Gastroesophageal sphincter (tissue), 3 donors: Measurements from ENCODE around the gene VCP.

Experiments
- CTCF ChIP-seq, 4 experiments: fragments of 200-600 bp in 2 of 4; fragments of 450-650 bp in 2 of 4; sonication (generic) in 1 of 4; IDR thresholded peaks; one replicate each; pipeline ENCODE4 v1.5.1; 2017 to 2019; ENCODE audit warnings: antibody characterized with exemption in 4 of 4, mild to moderate bottlenecking in 2 of 4, moderate library complexity in 2 of 4
- EP300 ChIP-seq: sonication (generic); formaldehyde crosslinking; IDR thresholded peaks from one replicate; pipeline ENCODE4 v1.6.1; 2017; ENCODE audit warnings: antibody characterized with exemption, mild to moderate bottlenecking
- POLR2AphosphoS5 ChIP-seq: sonication (generic); formaldehyde crosslinking; IDR thresholded peaks from one replicate; pipeline ENCODE4 v1.6.1; 2017; ENCODE audit warnings: antibody characterized with exemption

GRCh38 chr9:35075358-35075757 lies 2.9 kb upstream of the VCP start:
- no peak for TF ChIP-seq EP300
- TF ChIP-seq POLR2AphosphoS5, result no peak
- TF ChIP-seq CTCF (IDR thresholded peaks at IDR 0.05), result no peak
